Fibroblast of lung (primary cell): ENCODE results near the gene TBC1D14. TPM values are rescaled to one million over a fixed set of nuclear protein-coding genes. Genes with fewer than 3 reads are reported as not detected.

ENCODE experiments used
- DNase-seq, 2 donors: peaks; one replicate each; pipeline versions ENCODE4 v3.0.0 to v3.0.0-alpha.2; 2010; ENCODE audit warnings: low read depth in 2 of 2
- H2AFZ ChIP-seq: 2 replicates; pipeline ENCODE4 v1.5.1; 2012; ENCODE audit warnings: low read length, control low read depth, inconsistent platforms
- H3K27ac ChIP-seq: 2 replicates; pipeline ENCODE4 v1.5.1; 2011; ENCODE audit warnings: low read length, control low read depth; ENCODE audit not compliant: insufficient read depth
- H3K27me3 ChIP-seq: 2 replicates; pipeline ENCODE4 v1.5.1; 2011; ENCODE audit warnings: mild to moderate bottlenecking, low read length; ENCODE audit not compliant: control insufficient read depth, insufficient read depth
- H3K36me3 ChIP-seq: 2 replicates; pipeline ENCODE4 v1.5.1; 2011; ENCODE audit warnings: low read length; ENCODE audit not compliant: control insufficient read depth, insufficient read depth
- H3K4me1 ChIP-seq: 2 replicates; pipeline ENCODE4 v1.5.1; 2011; ENCODE audit warnings: low read length; ENCODE audit not compliant: control insufficient read depth, insufficient read depth; ENCODE audit errors: extremely low read depth
- H3K4me2 ChIP-seq: 2 replicates; pipeline ENCODE4 v1.5.1; 2011; ENCODE audit warnings: low read length, control low read depth; ENCODE audit not compliant: insufficient read depth; ENCODE audit errors: extremely low read depth
- H3K4me3 ChIP-seq, 4 experiments: fragments of 200-600 bp in 1 of 4; sonication (generic) in 1 of 4; replicated peaks in 1 of 4; 2 replicates each; pipeline ENCODE4 v1.5.1; 2011 to 2016; ENCODE audit warnings: low read length in 4 of 4, low read depth in 3 of 4, mild to moderate bottlenecking in 3 of 4, control low read depth in 2 of 4, inconsistent platforms in 1 of 4, mixed read lengths in 1 of 4; ENCODE audit not compliant: insufficient read depth in 1 of 4; ENCODE audit errors: control extremely low read depth in 1 of 4
- H3K79me2 ChIP-seq: 2 replicates; pipeline ENCODE4 v1.5.1; 2012; ENCODE audit warnings: mild to moderate bottlenecking, low read length, inconsistent platforms; ENCODE audit not compliant: control insufficient read depth, insufficient read depth
- H3K9ac ChIP-seq: 2 replicates; pipeline ENCODE4 v1.5.1; 2011; ENCODE audit warnings: mild to moderate bottlenecking, low read length, control low read depth; ENCODE audit not compliant: insufficient read depth
- H3K9me3 ChIP-seq: 2 replicates; pipeline ENCODE4 v1.5.1; 2012; ENCODE audit warnings: low read depth, low read length; ENCODE audit not compliant: control insufficient read depth, insufficient read depth
- H4K20me1 ChIP-seq: 2 replicates; pipeline ENCODE4 v1.5.1; 2011; ENCODE audit warnings: low read length; ENCODE audit not compliant: control insufficient read depth, insufficient read depth; ENCODE audit errors: extremely low read depth
- EZH2 ChIP-seq: IDR thresholded peaks from 2 replicates; pipeline ENCODE4 v1.5.1; 2012; ENCODE audit warnings: low read length, control low read depth, mild to moderate bottlenecking; ENCODE audit errors: missing control alignments
- polyA plus RNA-seq, 2 donors: library from polyadenylated mRNA; depleted of rRNA in 1 of 2; stranded (reverse) in 1 of 2; unstranded in 1 of 2; fragments of >200 nt; gene quantifications; 2 replicates each; pipeline ENCODE4 v1.2.1, GENCODE V29; 2011 to 2012; ENCODE audit warnings: missing spikeins in 1 of 2
- total RNA-seq: library from RNA; depleted of rRNA; stranded (reverse); fragments of >200 nt; gene quantifications from 2 replicates; pipeline ENCODE4 v1.2.1, GENCODE V29; 2014
- TF ChIP-seq, protein P1 (sequence below), 2 donors: IDR thresholded peaks in 1 of 2; conservative IDR thresholded peaks in 1 of 2; 1 replicate in 1 of 2; 2 replicates in 1 of 2; pipeline ENCODE4 v1.5.1; 2011 to 2012; ENCODE audit warnings: low read length in 2 of 2, control low read depth in 1 of 2, inconsistent platforms in 1 of 2, low read depth in 1 of 2, mild to moderate bottlenecking in 1 of 2

The TBC1D14 gene
- total and polyA plus RNA-seq, 2 donors (not counting 1 experiment from before 2014, with no cell fraction given), result 26.9 to 37.7 TPM

DNA sequence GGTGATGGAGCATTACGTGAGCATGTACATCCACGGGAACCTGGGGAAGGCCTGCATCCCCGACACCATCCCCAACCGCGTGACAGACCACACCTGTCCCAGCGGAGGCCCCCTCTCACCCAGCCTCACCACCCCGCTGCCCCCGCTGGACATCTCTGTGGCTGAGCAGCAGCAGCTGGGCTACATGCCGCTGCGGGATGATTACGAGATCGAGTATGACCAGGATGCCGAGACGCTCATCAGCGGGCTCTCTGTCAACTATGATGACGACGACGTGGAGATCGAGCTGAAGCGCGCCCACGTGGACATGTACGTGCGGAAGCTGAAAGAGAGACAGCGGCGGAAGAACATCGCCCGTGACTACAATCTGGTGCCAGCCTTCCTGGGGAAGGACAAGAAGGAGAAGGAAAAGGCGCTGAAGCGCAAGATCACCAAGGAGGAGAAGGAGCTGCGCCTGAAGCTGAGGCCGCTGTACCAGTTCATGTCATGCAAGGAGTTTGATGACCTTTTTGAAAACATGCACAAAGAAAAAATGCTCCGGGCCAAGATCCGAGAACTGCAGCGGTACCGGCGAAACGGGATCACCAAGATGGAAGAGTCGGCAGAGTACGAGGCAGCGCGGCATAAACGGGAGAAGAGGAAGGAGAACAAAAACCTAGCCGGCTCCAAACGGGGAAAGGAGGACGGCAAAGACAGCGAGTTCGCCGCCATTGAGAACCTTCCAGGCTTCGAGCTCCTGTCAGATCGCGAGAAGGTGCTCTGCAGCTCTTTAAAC, 144.7 kb downstream of the TBC1D14 start:
- H4K20me1 ChIP-seq, result no peaks in the 10 kb centered on the region

DNA sequence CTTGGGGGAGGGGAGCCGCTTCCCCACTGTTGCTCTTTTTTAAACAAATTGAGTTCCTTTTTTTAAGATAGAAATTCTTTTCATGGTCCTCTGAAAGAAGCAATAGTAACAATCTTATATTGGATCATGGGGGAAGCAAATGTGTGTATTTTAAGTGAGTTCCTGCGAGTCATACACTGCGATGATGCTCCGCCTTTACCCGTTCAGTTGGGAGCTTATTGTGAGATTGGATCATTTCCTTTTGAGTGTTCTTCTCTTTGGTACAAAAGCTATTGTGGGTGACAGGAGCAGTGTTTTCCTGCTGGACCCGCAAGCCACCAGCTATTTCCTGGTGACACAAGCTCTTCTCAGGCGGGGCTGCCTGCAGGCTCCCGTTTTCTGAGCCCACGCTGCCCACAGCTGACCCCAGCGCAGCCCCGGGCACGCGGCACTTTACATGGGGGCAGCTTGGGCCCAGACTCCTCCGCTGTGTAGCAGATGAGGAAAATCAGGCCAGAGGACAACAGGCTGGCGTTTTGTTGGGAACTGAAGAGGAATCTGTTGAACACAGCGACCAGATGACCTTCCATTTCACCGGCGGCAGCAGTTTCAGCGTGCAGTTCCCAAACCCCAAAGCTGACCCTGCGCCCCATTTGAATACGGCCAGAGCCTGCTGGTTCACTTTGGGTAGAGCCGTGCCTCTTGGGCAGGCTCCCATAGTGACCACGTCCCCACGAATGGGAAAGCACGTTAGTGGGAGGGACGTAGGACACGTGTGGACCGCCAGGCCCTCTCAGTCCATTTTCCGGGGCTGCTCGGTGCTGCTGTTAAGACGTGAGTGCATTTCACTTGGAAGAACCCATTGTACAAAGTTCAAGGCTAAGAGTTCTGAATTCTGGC, 145.7 kb downstream of the TBC1D14 start:
- no peak overlapping the region for H3K27ac ChIP-seq

More for the DNA sequence above, 144.7 kb downstream of the TBC1D14 start:
- H3K27me3 ChIP-seq, result no peaks in the 10 kb centered on the region
- no peak overlapping the region for H2AFZ ChIP-seq
- H3K36me3 ChIP-seq, result peaks cover 5% of the 10 kb centered on the region
- no peak overlapping the region for H3K27ac ChIP-seq
- H3K4me2 ChIP-seq, result no peak overlapping the region
- H3K9me3 ChIP-seq, result no peaks in the 10 kb centered on the region
- peaks cover 13% of the 10 kb centered on the region for H3K79me2 ChIP-seq
- no peak overlapping the region for H3K4me3 ChIP-seq
- TF ChIP-seq, protein P1, sequence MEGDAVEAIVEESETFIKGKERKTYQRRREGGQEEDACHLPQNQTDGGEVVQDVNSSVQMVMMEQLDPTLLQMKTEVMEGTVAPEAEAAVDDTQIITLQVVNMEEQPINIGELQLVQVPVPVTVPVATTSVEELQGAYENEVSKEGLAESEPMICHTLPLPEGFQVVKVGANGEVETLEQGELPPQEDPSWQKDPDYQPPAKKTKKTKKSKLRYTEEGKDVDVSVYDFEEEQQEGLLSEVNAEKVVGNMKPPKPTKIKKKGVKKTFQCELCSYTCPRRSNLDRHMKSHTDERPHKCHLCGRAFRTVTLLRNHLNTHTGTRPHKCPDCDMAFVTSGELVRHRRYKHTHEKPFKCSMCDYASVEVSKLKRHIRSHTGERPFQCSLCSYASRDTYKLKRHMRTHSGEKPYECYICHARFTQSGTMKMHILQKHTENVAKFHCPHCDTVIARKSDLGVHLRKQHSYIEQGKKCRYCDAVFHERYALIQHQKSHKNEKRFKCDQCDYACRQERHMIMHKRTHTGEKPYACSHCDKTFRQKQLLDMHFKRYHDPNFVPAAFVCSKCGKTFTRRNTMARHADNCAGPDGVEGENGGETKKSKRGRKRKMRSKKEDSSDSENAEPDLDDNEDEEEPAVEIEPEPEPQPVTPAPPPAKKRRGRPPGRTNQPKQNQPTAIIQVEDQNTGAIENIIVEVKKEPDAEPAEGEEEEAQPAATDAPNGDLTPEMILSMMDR (conservative IDR thresholded peaks at IDR 0.05 in 1 of 2, IDR thresholded peaks at IDR 0.05 in 1 of 2; ENCODE audit: low read depth in 1 of 2, low read length in 2 of 2), result no peak
- TF ChIP-seq EZH2, result no peak
- no peak overlapping the region for H3K9ac ChIP-seq
- H3K4me1 ChIP-seq, result no peaks in the 10 kb centered on the region
- no peak for DNase-seq

DNA sequence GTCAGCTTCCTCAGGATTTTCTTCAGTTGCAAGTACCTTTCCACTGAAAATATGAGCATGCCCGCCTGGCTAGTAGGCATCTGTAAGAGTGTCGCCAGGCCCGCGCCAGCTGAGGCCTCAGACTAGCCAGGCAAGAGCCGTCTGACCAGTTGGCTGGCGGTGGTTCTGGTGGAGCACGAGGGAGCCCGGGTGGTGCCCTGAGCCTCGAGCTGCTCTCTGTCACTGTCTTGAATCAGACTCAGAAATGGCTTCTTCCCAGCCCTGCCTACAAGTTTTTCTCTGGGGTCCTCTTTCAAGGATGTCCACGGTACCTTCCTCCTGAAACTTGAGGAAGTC, 146.3 kb downstream of the TBC1D14 start:
- H3K4me2 ChIP-seq, result no peak overlapping the region
- H4K20me1 ChIP-seq, result no peaks in the 10 kb centered on the region
- H3K27ac ChIP-seq, result no peak overlapping the region
- H3K9me3 ChIP-seq, result no peaks in the 10 kb centered on the region
- peaks cover 7% of the 10 kb centered on the region for H3K36me3 ChIP-seq
- H3K79me2 ChIP-seq, result peaks cover 6% of the 10 kb centered on the region
- TF ChIP-seq EZH2, result no peak
- TF ChIP-seq, protein P1 (conservative IDR thresholded peaks at IDR 0.05 in 1 of 2, IDR thresholded peaks at IDR 0.05 in 1 of 2; ENCODE audit: low read depth in 1 of 2, low read length in 2 of 2), result no peak
- H3K4me3 ChIP-seq, result no peak overlapping the region
- no peaks in the 10 kb centered on the region for H3K27me3 ChIP-seq
- DNase-seq, result no peak
- H3K4me1 ChIP-seq, result no peaks in the 10 kb centered on the region
- no peak overlapping the region for H2AFZ ChIP-seq
- no peak overlapping the region for H3K9ac ChIP-seq

More for the DNA sequence above, 145.7 kb downstream of the TBC1D14 start:
- H3K4me2 ChIP-seq, result no peak overlapping the region
- no peaks in the 10 kb centered on the region for H3K4me1 ChIP-seq
- H3K36me3 ChIP-seq, result peaks cover 5% of the 10 kb centered on the region
- no peak for TF ChIP-seq EZH2
- TF ChIP-seq, protein P1 (conservative IDR thresholded peaks at IDR 0.05 in 1 of 2, IDR thresholded peaks at IDR 0.05 in 1 of 2; ENCODE audit: low read depth in 1 of 2, low read length in 2 of 2), result no peak
- H3K4me3 ChIP-seq, result no peak overlapping the region
- H3K79me2 ChIP-seq, result peaks cover 9% of the 10 kb centered on the region
- peak in 1 of 2 donors; percentile 19 for DNase-seq
- H2AFZ ChIP-seq, result no peak overlapping the region
- H3K9me3 ChIP-seq, result no peaks in the 10 kb centered on the region
- H3K27me3 ChIP-seq, result no peaks in the 10 kb centered on the region
- no peaks in the 10 kb centered on the region for H4K20me1 ChIP-seq
- H3K9ac ChIP-seq, result no peak overlapping the region
